HG02759 (cell line): ENCODE data around the gene ALDH3A1.
"Not testable (repeated sequence)": the region's sequence is repeated elsewhere in the genome, so short reads cannot be mapped to it uniquely, and the experiment has no call there.

Source experiments
- ATAC-seq: cut with Tn5 transposase; IDR thresholded peaks from one replicate; pipeline ENCODE4 v1.9.1; 2021; ENCODE audit warnings: mild to moderate bottlenecking, moderate library complexity; ENCODE audit not compliant: unreplicated experiment

Gene ALDH3A1

GRCh38 chr17:19747829-19748806 lies at the start of gene ALDH3A1:
TSS of gene ALDH3A1 (minus strand) at chr17:19748298. CDS start at chr17:19745129, 3,169 bp downstream.
- ATAC-seq = no peak

GRCh38 chr17:19796457-19796856 lies 48.4 kb upstream of the ALDH3A1 start:
- ATAC-seq = no peak

GRCh38 chr17:19791918-19792550 lies 43.9 kb upstream of the ALDH3A1 start:
- ATAC-seq = no peak

- ATAC-seq = no peak
Measured at GRCh38 chr17:19787733-19788357, 39.7 kb upstream of the ALDH3A1 start.

- ATAC-seq = no peak
Measured at GRCh38 chr17:19785854-19786253, 37.8 kb upstream of the ALDH3A1 start.

- no peak for ATAC-seq
Measured at GRCh38 chr17:19781488-19782458, 33.7 kb upstream of the ALDH3A1 start.

- no peak for ATAC-seq
Measured at GRCh38 chr17:19780846-19781245, 32.7 kb upstream of the ALDH3A1 start.

- ATAC-seq = no peak
Measured at GRCh38 chr17:19773534-19773933, 25.4 kb upstream of the ALDH3A1 start.

- ATAC-seq = no peak
Measured at GRCh38 chr17:19771971-19772630, 24.0 kb upstream of the ALDH3A1 start.

GRCh38 chr17:19770985-19771735 lies 23.1 kb upstream of the ALDH3A1 start:
- no peak for ATAC-seq

- no peak for ATAC-seq
Measured at GRCh38 chr17:19769946-19770652, 22.0 kb upstream of the ALDH3A1 start.

GRCh38 chr17:19768046-19768782 lies 20.1 kb upstream of the ALDH3A1 start:
- ATAC-seq = no peak

- peak; percentile 60 for ATAC-seq
Measured at GRCh38 chr17:19766421-19767270, 18.5 kb upstream of the ALDH3A1 start.

GRCh38 chr17:19766016-19766415 lies 17.9 kb upstream of the ALDH3A1 start:
- no peak for ATAC-seq

GRCh38 chr17:19763991-19764390 lies 15.9 kb upstream of the ALDH3A1 start:
- ATAC-seq = not testable (repeated sequence)

GRCh38 chr17:19763416-19763815 lies 15.3 kb upstream of the ALDH3A1 start:
- ATAC-seq = no peak

GRCh38 chr17:19762515-19762961 lies 14.4 kb upstream of the ALDH3A1 start:
- ATAC-seq = no peak
